A549 (cell line): Measurements from ENCODE around the gene IL17B. TPM values are rescaled to one million over a fixed set of nuclear protein-coding genes. Genes with fewer than 3 reads are reported as not detected.

Experiments used
- ATAC-seq, 2 experiments: fragments of 200-7000 bp in 1 of 2; fragments of >200 bp in 1 of 2; cut with Nextera tagmentation in 1 of 2; cut with Tn5 transposase in 1 of 2; 3 replicates each; pipeline versions ENCODE4 v1.8.0 to v1.9.1; 2018 to 2020; ENCODE audit warnings: mild to moderate bottlenecking in 1 of 2, moderate library complexity in 1 of 2
- CTCF ChIA-PET: fragments of 300-600 bp; sonication (Branson Sonifier 250); formaldehyde crosslinking; extraction: SDS; loops from one replicate; lab custom pipeline; 2021; ENCODE audit warnings: antibody characterized with exemption, inconsistent platforms; lab: Yijun Ruan, JAX
- POLR2A ChIA-PET: fragments of 350-600 bp; formaldehyde crosslinking; extraction: SDS; loops from one replicate; lab custom pipeline; 2021; ENCODE audit warnings: antibody characterized with exemption, inconsistent platforms; lab: Yijun Ruan, JAX
- DNase-seq, 2 experiments: peaks; one replicate each; pipeline versions ENCODE4 v3.0.0 to v3.0.0-alpha.2; 2011 to 2016; ENCODE audit warnings: low read depth in 1 of 2, low spot score in 1 of 2
- FAIRE-seq: peaks from 2 replicates; lab custom pipeline; 2011; peaks lifted over from hg19 to GRCh38; lab: Jason Lieb, UNC
- H3K27ac ChIP-seq, 2 experiments: fragments of >200 bp; sonication (Bioruptor Twin); formaldehyde crosslinking; 3 replicates each; pipeline ENCODE4 v1.5.1; 2016 to 2017
- H3K4me1 ChIP-seq: fragments of >200 bp; sonication (Bioruptor Twin); formaldehyde crosslinking; 3 replicates; pipeline ENCODE4 v1.6.1; 2016
- H3K4me2 ChIP-seq: fragments of >200 bp; sonication (Bioruptor Twin); formaldehyde crosslinking; 3 replicates; pipeline ENCODE4 v1.6.1; 2016
- H3K4me3 ChIP-seq: fragments of >200 bp; sonication (Bioruptor Twin); formaldehyde crosslinking; 3 replicates; pipeline ENCODE4 v1.5.1; 2016
- H3K9me3 ChIP-seq: fragments of >200 bp; sonication (Bioruptor Twin); formaldehyde crosslinking; 3 replicates; pipeline ENCODE4 v1.6.1; 2016
- BHLHE40 ChIP-seq: IDR thresholded peaks from 2 replicates; pipeline ENCODE4 v1.6.1; 2012; ENCODE audit warnings: low read depth, low read length, inconsistent platforms
- CBX8 ChIP-seq: fragments of 200-600 bp; sonication (generic); IDR thresholded peaks from 2 replicates; pipeline ENCODE4 v1.6.1; 2016
- FOXS1 ChIP-seq: fragments of 250-450 bp; sonication (Bioruptor Pico); IDR thresholded peaks from 2 replicates; pipeline ENCODE4 v1.5.0; 2020; ENCODE audit warnings: mild to moderate bottlenecking, moderate library complexity
- HES2 ChIP-seq: fragments of >200 bp; sonication (Bioruptor Twin); formaldehyde crosslinking; IDR thresholded peaks from 2 replicates; pipeline ENCODE4 v1.6.1; 2016
- JUNB ChIP-seq: fragments of >200 bp; sonication (Bioruptor Twin); formaldehyde crosslinking; IDR thresholded peaks from 2 replicates; pipeline ENCODE4 v1.6.1; 2016
- KDM1A ChIP-seq: fragments of 200-600 bp; sonication (generic); IDR thresholded peaks from 2 replicates; pipeline ENCODE4 v1.6.1; 2016; ENCODE audit warnings: low read depth, mild to moderate bottlenecking
- MAX ChIP-seq: IDR thresholded peaks from 2 replicates; pipeline ENCODE4 v1.6.1; 2012
- MAZ ChIP-seq: fragments of 150-350 bp; IDR thresholded peaks from 2 replicates; pipeline ENCODE4 v1.6.1; 2014; ENCODE audit warnings: antibody characterized with exemption, low read depth, low read length, borderline replicate concordance
- MYC ChIP-seq: IDR thresholded peaks from 2 replicates; pipeline ENCODE4 v1.6.1; 2012; ENCODE audit warnings: mild to moderate bottlenecking, inconsistent platforms, low read length, improper control_type of control experiment, borderline replicate concordance
- POLR2AphosphoS2 ChIP-seq: conservative IDR thresholded peaks from 2 replicates; pipeline ENCODE4 v1.6.1; 2012; ENCODE audit warnings: low read length, improper control_type of control experiment, inconsistent platforms
- REST ChIP-seq: fragments of 200-600 bp; sonication (generic); IDR thresholded peaks from 2 replicates; pipeline ENCODE4 v1.6.1; 2016; ENCODE audit warnings: antibody characterized with exemption, mild to moderate bottlenecking, moderate library complexity
- SMC3 ChIP-seq: fragments of >200 bp; sonication (Bioruptor Twin); formaldehyde crosslinking; IDR thresholded peaks from 3 replicates; pipeline ENCODE4 v1.6.1; 2018; ENCODE audit warnings: inconsistent platforms
- TFCP2L1 ChIP-seq: fragments of 250-450 bp; sonication (Bioruptor Pico); IDR thresholded peaks from 2 replicates; pipeline ENCODE4 v1.5.0; 2021; ENCODE audit warnings: mild to moderate bottlenecking
- ZC3H11A ChIP-seq: fragments of 450-650 bp; IDR thresholded peaks from 2 replicates; pipeline ENCODE4 v1.6.1; 2014; ENCODE audit warnings: antibody characterized with exemption, mild to moderate bottlenecking
- ZFP36 ChIP-seq: fragments of 450-650 bp; IDR thresholded peaks from 2 replicates; pipeline ENCODE4 v1.6.1; 2014; ENCODE audit warnings: borderline replicate concordance; ENCODE audit not compliant: partially characterized antibody
- ZSCAN20 ChIP-seq: fragments of 250-450 bp; sonication (Bioruptor Pico); IDR thresholded peaks from 2 replicates; pipeline ENCODE4 v1.8.0; 2022; ENCODE audit warnings: mild to moderate bottlenecking, moderate library complexity
- WGBS: methylation state at CpG from one replicate; pipeline ENCODE4 v1.1.6; 2017; ENCODE audit errors: missing lambda C conversion rate; 5-methylcytosine and 5-hydroxymethylcytosine counted together
- polyA plus RNA-seq, 4 experiments: library from polyadenylated mRNA; depleted of rRNA in 3 of 4; stranded (reverse); fragments of >200 nt; fragmentation: RNase III in 1 of 4; extraction: RNeasy Plus Mini Kit Qiagen cat#74134 plus additional on column Dnase treatment in 1 of 4; gene quantifications; 2 replicates in 3 of 4; 3 replicates in 1 of 4; pipeline ENCODE4 v1.2.3, GENCODE V29; 2011 to 2017
- TF ChIP-seq, protein P1 (sequence below): fragments of >200 bp; sonication (Bioruptor Twin); formaldehyde crosslinking; IDR thresholded peaks from 3 replicates; pipeline ENCODE4 v1.6.1; 2016

The IL17B gene
- polyA plus RNA-seq, 2 of the 4 experiments (the other 2 are of a cell fraction), result 0.23 TPM; not detected in 1

DNA sequence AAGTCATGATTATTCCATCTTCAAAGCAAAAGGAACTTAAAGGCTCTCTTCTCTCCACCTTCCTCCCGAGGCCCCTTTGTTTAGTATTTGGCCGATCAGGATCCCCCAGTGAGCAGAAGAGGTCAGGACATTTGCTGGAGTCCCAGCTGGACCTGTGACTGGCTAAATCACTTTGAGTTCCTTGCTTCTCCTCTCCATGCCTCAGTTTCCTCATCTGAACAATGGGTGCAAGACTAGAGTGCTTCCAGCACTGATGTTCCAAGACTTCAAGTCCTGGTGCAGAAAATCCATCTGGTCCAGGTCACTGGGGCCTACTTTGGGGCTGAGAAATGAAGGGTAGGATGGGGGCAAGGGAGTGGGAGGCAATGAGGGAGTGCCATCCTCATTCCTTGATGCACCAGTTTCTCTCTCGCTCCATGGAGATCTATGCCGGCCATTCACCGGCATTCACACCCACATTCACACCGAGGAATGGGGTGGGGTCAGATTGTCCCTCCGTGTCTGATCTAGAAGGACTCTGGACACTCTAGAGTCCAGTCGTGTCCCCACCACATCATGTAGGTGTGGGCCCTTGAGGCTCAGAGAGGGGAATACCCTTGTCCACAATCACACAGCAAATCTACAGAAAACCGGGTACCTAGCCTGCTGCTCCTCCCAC is 38.7 kb upstream of the IL17B start:
- Histone ChIP-seq H3K4me2 (no peak overlapping the region), H3K27ac (no peak overlapping the region), H3K9me3 (no peaks in the 10 kb centered on the region), H3K4me3 (no peak overlapping the region), H3K4me1 (peaks cover 26% of the 10 kb centered on the region)
- ATAC-seq, result no peak
- ChIA-PET CTCF (interaction anchor here (1.0 to 52.1 kb wide), 3 partner anchors 16 to 44 kb away, joined by 3 to 1709 read pairs (median 24); partner anchors contain the start of genes IL17B and PCYOX1L), POLR2A (no interaction called here)
- no peak for FAIRE-seq
- no peak for DNase-seq
- 79% methylated on average over 9 of the region's 9 CpGs for WGBS
- no peak for TF ChIP-seq KDM1A
- no peak for TF ChIP-seq ZSCAN20 (CRISPR knock-in tag)
- no peak for TF ChIP-seq TFCP2L1
- TF ChIP-seq MAZ, result no peak
- no peak for TF ChIP-seq HES2
- no peak for TF ChIP-seq MAX
- no peak for TF ChIP-seq ZFP36
- TF ChIP-seq JUNB, result no peak
- no peak for TF ChIP-seq POLR2AphosphoS2
- no peak for TF ChIP-seq ZC3H11A
- no peak for TF ChIP-seq SMC3
- no peak for TF ChIP-seq REST
- TF ChIP-seq BHLHE40, result no peak
- TF ChIP-seq, protein P1, sequence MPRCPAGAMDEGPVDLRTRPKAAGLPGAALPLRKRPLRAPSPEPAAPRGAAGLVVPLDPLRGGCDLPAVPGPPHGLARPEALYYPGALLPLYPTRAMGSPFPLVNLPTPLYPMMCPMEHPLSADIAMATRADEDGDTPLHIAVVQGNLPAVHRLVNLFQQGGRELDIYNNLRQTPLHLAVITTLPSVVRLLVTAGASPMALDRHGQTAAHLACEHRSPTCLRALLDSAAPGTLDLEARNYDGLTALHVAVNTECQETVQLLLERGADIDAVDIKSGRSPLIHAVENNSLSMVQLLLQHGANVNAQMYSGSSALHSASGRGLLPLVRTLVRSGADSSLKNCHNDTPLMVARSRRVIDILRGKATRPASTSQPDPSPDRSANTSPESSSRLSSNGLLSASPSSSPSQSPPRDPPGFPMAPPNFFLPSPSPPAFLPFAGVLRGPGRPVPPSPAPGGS, result no peak
- no peak for TF ChIP-seq CBX8

GRCh38 chr5:149416987-149417710 is 38.1 kb upstream of the IL17B start:
- FAIRE-seq (no peak), DNase-seq (no peak), ATAC-seq (no peak)
- CTCF ChIA-PET, result interaction anchor here (0.6 to 52.1 kb wide), 6 partner anchors 16 to 188 kb away, joined by 3 to 1709 read pairs (median 5); partner anchors contain the start of genes IL17B and PCYOX1L
- POLR2A ChIA-PET, result no interaction called here
- no peaks in the 10 kb centered on the region for H3K9me3 ChIP-seq
- H3K4me1 ChIP-seq, result peaks cover 21% of the 10 kb centered on the region
- H3K4me3 ChIP-seq, result no peak overlapping the region
- WGBS, result 79% methylated on average over 8 of the region's 8 CpGs
- no peak overlapping the region for H3K4me2 ChIP-seq
- peak overlapping the region in 1 of 2 experiments; percentile 79; a peak in 2 of 6 replicates for H3K27ac ChIP-seq
- TF ChIP-seq FOXS1 (CRISPR knock-in tag), result no peak
- no peak for TF ChIP-seq POLR2AphosphoS2
- no peak for TF ChIP-seq MYC
- TF ChIP-seq MAX, result no peak
